Ascending aorta (tissue), 2 donors: ENCODE data around the gene KIAA0319L. TPM values are rescaled to one million over a fixed set of nuclear protein-coding genes. Genes with fewer than 3 reads are reported as not detected.
A peak's percentile ranks its signal among the peaks of the same experiment; 100 is the strongest.

Source experiments
- DNase-seq, 2 donors: peaks; one replicate each; pipeline ENCODE4 v3.0.0-alpha.2; 2019; ENCODE audit warnings: low spot score in 2 of 2
- H3K27ac ChIP-seq, 2 donors: fragments of 200-600 bp; sonication (generic); one replicate each; pipeline ENCODE4 v1.5.1; 2016 to 2017; ENCODE audit warnings: mild to moderate bottlenecking in 1 of 2
- H3K27me3 ChIP-seq: fragments of 200-600 bp; sonication (generic); one replicate; pipeline ENCODE4 v1.5.1; 2017
- H3K36me3 ChIP-seq, 2 donors: fragments of 200-600 bp; sonication (generic); one replicate each; pipeline ENCODE4 v1.5.1; 2016
- H3K4me1 ChIP-seq, 2 donors: fragments of 200-600 bp; sonication (generic); one replicate each; pipeline ENCODE4 v1.5.1; 2016 to 2017; ENCODE audit warnings: mild to moderate bottlenecking in 1 of 2
- H3K4me3 ChIP-seq, 2 donors: fragments of 200-600 bp; sonication (generic); one replicate each; pipeline ENCODE4 v1.5.1; 2016 to 2017; ENCODE audit warnings: mild to moderate bottlenecking in 1 of 2
- H3K9me3 ChIP-seq, 2 donors: fragments of 200-600 bp; sonication (generic); one replicate each; pipeline ENCODE4 v1.5.1; 2016
- intact Hi-C: fragments of 100-400 bp; cut with DNase I; formaldehyde crosslinking; loops from one replicate; pipeline ENCODE4 v1.15.1; 2023
- total RNA-seq: library from RNA; depleted of rRNA; stranded (reverse); fragments of >200 nt; gene quantifications from one replicate; pipeline ENCODE4 v1.1.0, GENCODE V29; 2016
- TF ChIP-seq, protein P1 (sequence below), 3 experiments: fragments of 200-600 bp in 2 of 3; fragments of 450-650 bp in 1 of 3; sonication (generic) in 2 of 3; IDR thresholded peaks; one replicate each; pipeline ENCODE4 v1.5.1; 2016 to 2019; ENCODE audit warnings: antibody characterized with exemption in 3 of 3, mild to moderate bottlenecking in 1 of 3, moderate library complexity in 1 of 3

KIAA0319L gene
- total RNA-seq, 1 donor from 2014 or later, result 44.9 TPM

DNA sequence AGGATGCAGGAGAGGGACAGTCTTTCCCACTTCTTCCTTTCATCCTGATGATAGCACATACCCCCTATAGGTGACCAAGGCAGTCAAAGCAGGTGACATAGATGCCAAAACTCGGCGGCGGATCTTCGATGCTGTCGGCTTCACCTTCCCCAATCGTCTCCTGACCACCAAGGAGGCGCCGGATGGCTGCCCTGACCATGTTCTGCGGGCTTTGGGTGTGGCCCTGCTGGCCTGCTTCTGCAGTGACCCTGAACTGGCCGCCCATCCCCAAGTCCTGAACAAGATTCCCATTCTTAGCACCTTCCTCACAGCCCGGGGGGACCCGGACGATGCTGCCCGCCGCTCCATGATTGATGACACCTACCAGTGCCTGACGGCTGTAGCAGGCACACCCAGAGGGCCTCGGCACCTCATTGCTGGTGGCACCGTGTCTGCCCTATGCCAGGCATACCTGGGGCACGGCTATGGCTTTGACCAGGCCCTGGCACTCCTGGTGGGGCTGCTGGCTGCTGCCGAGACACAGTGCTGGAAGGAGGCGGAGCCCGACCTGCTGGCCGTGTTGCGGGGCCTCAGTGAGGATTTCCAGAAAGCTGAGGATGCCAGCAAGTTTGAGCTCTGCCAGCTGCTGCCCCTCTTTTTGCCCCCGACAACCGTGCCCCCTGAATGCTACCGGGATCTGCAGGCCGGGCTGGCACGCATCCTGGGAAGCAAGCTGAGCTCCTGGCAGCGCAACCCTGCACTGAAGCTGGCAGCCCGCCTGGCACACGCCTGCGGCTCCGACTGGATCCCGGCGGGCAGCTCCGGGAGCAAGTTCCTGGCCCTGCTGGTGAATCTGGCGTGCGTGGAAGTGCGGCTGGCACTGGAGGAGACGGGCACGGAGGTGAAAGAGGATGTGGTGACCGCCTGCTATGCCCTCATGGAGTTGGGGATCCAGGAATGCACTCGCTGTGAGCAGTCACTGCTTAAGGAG lies 3.3 kb upstream of the KIAA0319L start:
- Histone ChIP-seq H3K4me3 (peak overlapping the region in 1 of 2 donors; percentile 39), H3K27me3 (no peaks in the 10 kb centered on the region), H3K27ac (peak overlapping the region; percentile 9 to 11), H3K4me1 (peaks cover 4 to 35% of the 10 kb centered on the region in 2 donors), H3K9me3 (no peaks in the 10 kb centered on the region), H3K36me3 (peaks cover 10 to 29% of the 10 kb centered on the region in 2 donors)
- intact Hi-C loops, result no loop called here
- TF ChIP-seq, protein P1, sequence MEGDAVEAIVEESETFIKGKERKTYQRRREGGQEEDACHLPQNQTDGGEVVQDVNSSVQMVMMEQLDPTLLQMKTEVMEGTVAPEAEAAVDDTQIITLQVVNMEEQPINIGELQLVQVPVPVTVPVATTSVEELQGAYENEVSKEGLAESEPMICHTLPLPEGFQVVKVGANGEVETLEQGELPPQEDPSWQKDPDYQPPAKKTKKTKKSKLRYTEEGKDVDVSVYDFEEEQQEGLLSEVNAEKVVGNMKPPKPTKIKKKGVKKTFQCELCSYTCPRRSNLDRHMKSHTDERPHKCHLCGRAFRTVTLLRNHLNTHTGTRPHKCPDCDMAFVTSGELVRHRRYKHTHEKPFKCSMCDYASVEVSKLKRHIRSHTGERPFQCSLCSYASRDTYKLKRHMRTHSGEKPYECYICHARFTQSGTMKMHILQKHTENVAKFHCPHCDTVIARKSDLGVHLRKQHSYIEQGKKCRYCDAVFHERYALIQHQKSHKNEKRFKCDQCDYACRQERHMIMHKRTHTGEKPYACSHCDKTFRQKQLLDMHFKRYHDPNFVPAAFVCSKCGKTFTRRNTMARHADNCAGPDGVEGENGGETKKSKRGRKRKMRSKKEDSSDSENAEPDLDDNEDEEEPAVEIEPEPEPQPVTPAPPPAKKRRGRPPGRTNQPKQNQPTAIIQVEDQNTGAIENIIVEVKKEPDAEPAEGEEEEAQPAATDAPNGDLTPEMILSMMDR (IDR thresholded peaks at IDR 0.05), result no peak
- no peak for DNase-seq

DNA sequence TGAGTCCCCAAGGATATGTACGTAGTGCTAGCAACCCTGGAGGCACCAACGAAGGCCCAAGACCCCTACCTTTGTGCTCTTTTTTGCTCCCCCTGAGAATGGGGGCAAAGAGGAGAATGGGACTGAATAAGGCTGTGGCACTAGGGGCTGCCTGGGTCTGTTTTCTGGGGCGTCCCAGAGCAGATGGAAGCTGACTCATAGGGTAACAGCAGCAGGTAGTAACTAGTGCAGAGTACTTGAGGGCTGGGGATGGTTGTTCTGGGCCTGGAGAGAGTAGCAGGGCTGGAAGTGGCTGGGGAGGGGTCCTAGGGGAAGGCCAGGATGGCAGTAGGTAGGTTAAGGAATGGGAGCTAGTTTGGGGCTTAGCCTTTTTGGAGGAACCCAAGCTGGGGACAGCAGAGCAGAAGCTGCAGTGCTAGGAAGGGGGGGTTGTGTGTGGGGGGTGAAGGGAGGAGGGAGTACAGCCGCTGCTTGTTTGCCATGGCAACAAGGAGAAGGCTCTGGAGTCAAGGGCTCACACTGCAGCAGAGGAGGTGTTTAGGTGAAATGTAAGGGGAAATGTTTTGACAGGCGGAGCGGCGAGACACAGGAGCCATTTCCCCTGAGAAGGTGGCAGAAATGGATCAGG lies 2.2 kb upstream of the KIAA0319L start:
- Histone ChIP-seq H3K27ac (peak overlapping the region; percentile 32 to 95), H3K4me1 (peaks cover 4 to 40% of the 10 kb centered on the region in 2 donors)
- DNase-seq, result no peak

DNA sequence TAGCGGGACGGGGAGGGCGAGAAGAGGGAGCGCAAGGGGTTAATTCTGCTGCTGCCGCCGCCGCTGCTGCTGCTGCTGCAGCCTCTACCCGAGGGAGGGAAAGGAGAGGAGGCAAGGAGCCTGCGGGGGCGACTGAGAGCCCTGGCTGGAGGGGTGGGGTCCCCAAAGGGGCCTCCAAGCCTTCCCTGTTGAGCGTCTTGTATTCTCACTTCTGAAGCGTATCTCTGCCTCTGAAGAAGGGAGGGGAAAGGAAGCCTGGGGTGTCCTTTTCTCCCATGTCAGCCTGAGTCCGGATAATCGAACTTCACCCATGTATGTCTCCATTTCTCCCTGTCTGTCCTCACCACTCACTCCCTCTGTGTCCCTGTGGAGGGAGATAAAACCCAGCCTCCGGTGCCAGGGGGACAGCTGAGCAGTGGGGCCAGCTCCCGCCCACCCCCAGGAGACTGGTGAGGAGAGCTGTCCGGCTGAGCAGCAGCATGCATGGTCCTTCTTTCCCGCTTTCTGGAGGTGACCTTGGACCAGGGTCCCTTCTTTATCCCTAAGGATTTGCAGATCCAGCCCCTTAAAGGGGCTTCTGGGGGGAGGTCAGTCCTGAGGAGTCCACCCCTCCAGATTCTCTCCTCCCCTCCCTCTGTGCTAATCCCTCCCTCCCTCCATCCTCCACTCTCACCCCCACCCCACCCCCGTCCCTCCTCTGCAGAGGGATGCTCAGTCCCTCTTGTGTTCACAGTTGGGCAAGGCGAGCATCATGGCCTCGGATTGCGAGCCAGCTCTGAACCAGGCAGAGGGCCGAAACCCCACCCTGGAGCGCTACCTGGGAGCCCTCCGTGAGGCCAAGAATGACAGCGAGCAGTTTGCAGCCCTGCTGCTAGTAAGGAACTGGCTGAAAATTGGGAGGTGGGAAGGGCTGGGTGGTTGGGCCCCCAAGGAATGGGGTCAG lies 1.4 kb upstream of the KIAA0319L start:
- H3K9me3 ChIP-seq, result no peaks in the 10 kb centered on the region
- no peaks in the 10 kb centered on the region for H3K27me3 ChIP-seq
- no peak for DNase-seq
- intact Hi-C loops, result loop anchor here (5.0 kb wide), 2 partner anchors 84 to 214 kb away; partner anchors contain the start of gene PSMB2
- H3K27ac ChIP-seq, result peak overlapping the region; percentile 95 to 97
- H3K4me3 ChIP-seq, result peak overlapping the region; percentile 85 to 98
- H3K36me3 ChIP-seq, result peaks cover 7 to 22% of the 10 kb centered on the region in 2 donors
- TF ChIP-seq, protein P1 (IDR thresholded peaks at IDR 0.05), result no peak
- peaks cover 4 to 44% of the 10 kb centered on the region in 2 donors for H3K4me1 ChIP-seq

More for the DNA sequence above, 2.2 kb upstream of the KIAA0319L start:
- Histone ChIP-seq H3K9me3 (no peaks in the 10 kb centered on the region), H3K36me3 (peaks cover 10 to 22% of the 10 kb centered on the region in 2 donors), H3K27me3 (no peaks in the 10 kb centered on the region), H3K4me3 (peak overlapping the region in 1 of 2 donors; percentile 85)
- TF ChIP-seq, protein P1 (IDR thresholded peaks at IDR 0.05), result no peak
- intact Hi-C loops, result loop anchor here (5.0 kb wide), 2 partner anchors 83 to 213 kb away; partner anchors contain the start of gene PSMB2

DNA sequence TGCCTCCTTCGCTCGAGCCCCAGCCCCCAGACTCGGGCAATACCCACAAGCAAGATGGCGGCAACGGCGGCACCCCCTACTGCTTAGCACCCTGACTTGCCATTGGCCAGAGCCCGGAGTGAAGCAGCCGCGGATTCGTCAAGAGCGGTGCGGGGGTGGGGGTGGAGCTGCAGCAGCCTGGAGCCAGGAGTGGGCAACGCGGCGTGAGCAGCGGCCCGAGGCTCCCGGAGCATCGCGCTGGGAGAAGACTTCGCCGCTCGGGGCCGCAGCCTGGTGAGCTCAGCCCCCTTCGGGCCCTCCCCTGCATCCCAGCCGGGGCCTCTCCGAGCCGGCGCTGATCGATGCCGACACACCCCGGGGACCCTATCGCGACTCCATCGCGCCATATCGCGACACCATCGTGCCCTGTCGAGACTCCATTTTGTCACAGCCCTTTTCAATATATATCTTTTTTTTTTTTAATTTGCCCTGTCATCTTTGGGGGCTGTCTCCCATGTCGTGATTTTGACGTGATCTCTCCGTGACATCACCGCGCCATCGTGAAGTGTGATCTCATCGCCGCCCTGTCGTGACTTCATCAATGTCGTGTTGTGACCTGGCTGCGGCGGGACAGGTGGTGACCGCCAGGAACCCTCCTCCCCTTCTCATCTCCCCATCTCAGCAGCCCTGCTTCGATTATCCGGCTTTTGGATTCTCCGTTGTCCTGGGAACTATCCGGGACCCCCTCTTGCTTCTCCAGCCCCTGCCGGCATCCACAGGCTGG lies 589 bp upstream of the KIAA0319L start, which contains the start of gene NCDN:
Gene NCDN (plus strand): TSS at position 189 of the 763 bp plus-strand sequence. CDS start 392 bp downstream, at position 581.
- intact Hi-C loops, result loop anchor here (2.0 to 5.0 kb wide), 6 partner anchors 19 to 365 kb away; partner anchors contain the start of genes C1orf216, PSMB2 and SFPQ

More for the DNA sequence above, 589 bp upstream of the KIAA0319L start, which contains the start of gene NCDN:
- Histone ChIP-seq H3K27ac (peak within 1 kb of the TSS; percentile 95 to 97), H3K27me3 (no peaks in the 10 kb centered on the region), H3K4me3 (peak within 1 kb of the TSS; percentile 85 to 98), H3K36me3 (peaks cover 4 to 20% of the 10 kb centered on the region in 2 donors), H3K4me1 (peaks cover 4 to 46% of the 10 kb centered on the region in 2 donors), H3K9me3 (no peaks in the 10 kb centered on the region)
- TF ChIP-seq, protein P1 (IDR thresholded peaks at IDR 0.05), result no peak
- DNase-seq, result peak; percentile 91 to 99
